WERI-Rb-1 (cell line): ENCODE measurements around the gene CRYGD.
"Not testable (repeated sequence)": the region's sequence is repeated elsewhere in the genome, so short reads cannot be mapped to it uniquely, and the experiment has no call there.

Experiments used
- DNase-seq: peaks from one replicate; pipeline ENCODE4 v3.0.0-alpha.2; 2020
- H3K27ac ChIP-seq: fragments of 250-450 bp; sonication (Bioruptor Pico); 2 replicates; pipeline ENCODE4 v1.5.1; 2020; ENCODE audit warnings: mild to moderate bottlenecking, moderate library complexity
- H3K27me3 ChIP-seq: fragments of 250-450 bp; sonication (Bioruptor Pico); 2 replicates; pipeline ENCODE4 v1.5.1; 2021; ENCODE audit warnings: mild to moderate bottlenecking, low read depth, moderate library complexity; ENCODE audit not compliant: insufficient read depth, severe bottlenecking
- H3K36me3 ChIP-seq: fragments of 250-450 bp; sonication (Bioruptor Pico); 2 replicates; pipeline ENCODE4 v1.5.1; 2020; ENCODE audit warnings: mild to moderate bottlenecking, moderate library complexity
- H3K4me3 ChIP-seq: 2 replicates; pipeline ENCODE4 v1.5.1; 2011; ENCODE audit warnings: low read depth, mild to moderate bottlenecking, control low read depth, low read length
- H3K9me3 ChIP-seq: fragments of 250-450 bp; sonication (Bioruptor Pico); 2 replicates; pipeline ENCODE4 v1.5.1; 2021; ENCODE audit warnings: mild to moderate bottlenecking, moderate library complexity; ENCODE audit not compliant: severe bottlenecking
- TF ChIP-seq, protein P1 (sequence below): IDR thresholded peaks from 2 replicates; pipeline ENCODE4 v1.5.1; 2011; ENCODE audit warnings: low read depth, mild to moderate bottlenecking, control low read depth, inconsistent platforms, low read length

CRYGD gene

DNA sequence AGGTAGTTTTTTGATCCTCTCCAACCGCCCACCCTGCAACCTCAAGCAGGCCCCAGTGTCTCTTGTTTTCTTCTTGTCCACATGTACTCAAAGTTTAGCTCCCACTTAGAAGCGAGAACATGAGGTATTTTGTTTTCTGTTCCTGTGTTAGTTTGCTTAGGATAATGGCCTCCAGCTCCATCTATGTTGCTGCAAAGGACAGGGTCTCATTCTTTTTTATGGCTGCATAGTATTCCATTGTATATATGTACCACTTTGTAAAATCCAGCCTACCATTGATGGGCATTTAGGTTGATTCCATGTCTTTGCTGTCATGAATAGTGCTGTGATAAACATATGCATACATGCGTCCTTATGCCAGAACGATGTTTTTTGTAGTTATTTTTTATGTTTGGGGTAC, 2.8 kb upstream of the CRYGD start:
- DNase-seq: no peak
- TF ChIP-seq, protein P1, sequence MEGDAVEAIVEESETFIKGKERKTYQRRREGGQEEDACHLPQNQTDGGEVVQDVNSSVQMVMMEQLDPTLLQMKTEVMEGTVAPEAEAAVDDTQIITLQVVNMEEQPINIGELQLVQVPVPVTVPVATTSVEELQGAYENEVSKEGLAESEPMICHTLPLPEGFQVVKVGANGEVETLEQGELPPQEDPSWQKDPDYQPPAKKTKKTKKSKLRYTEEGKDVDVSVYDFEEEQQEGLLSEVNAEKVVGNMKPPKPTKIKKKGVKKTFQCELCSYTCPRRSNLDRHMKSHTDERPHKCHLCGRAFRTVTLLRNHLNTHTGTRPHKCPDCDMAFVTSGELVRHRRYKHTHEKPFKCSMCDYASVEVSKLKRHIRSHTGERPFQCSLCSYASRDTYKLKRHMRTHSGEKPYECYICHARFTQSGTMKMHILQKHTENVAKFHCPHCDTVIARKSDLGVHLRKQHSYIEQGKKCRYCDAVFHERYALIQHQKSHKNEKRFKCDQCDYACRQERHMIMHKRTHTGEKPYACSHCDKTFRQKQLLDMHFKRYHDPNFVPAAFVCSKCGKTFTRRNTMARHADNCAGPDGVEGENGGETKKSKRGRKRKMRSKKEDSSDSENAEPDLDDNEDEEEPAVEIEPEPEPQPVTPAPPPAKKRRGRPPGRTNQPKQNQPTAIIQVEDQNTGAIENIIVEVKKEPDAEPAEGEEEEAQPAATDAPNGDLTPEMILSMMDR: no peak
- Histone ChIP-seq H3K4me3 (no peak overlapping the region), H3K27ac (no peak overlapping the region), H3K27me3 (no peaks in the 10 kb centered on the region), H3K9me3 (no peaks in the 10 kb centered on the region), H3K36me3 (no peaks in the 10 kb centered on the region)

DNA sequence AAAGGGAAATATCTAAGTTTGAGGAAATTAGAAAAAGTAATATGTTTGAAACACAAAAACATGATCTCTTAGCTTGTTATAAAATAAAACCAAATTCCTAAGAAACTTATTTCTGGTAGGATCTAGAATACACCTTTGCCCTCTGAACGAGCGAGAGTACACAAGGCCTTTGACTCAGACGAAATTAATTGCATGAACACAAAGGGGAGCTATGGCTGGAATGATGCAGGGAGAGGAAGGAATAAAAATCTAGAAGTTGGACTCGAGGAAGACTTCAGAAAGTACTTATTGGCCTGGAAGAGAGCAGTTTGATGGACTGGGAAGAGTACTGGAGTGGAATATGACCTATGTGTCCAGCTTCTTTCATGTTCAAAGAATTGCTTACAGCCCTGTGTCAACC, 927 bp upstream of the CRYGD start:
- Histone ChIP-seq H3K4me3 (no peak overlapping the region), H3K27me3 (no peaks in the 10 kb centered on the region)
- TF ChIP-seq, protein P1: no peak

DNA sequence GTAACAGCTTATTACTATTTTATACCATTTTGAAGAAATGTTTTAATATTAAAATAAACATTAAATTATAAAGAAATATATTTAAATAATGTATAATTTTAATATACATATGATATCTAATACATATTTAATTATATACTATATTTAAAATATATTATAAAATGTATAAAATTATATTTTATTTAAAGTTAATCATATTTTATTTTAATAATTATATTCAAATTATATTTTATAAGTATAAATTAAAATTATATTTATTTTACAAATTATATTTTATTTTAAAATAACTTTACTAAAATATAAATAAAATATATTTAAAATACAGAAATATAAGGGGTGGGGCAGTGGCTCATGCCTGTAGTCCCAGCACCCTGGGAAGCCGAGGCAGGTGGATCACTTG, 2.1 kb downstream of the CRYGD start:
- TF ChIP-seq, protein P1: no peak
- no peak for DNase-seq
- Histone ChIP-seq H3K4me3 (no peak overlapping the region), H3K27me3 (no peaks in the 10 kb centered on the region), H3K36me3 (no peaks in the 10 kb centered on the region), H3K9me3 (no peaks in the 10 kb centered on the region), H3K27ac (no peak overlapping the region)

More for the DNA sequence above, 927 bp upstream of the CRYGD start:
- Histone ChIP-seq H3K9me3 (no peaks in the 10 kb centered on the region), H3K27ac (no peak overlapping the region), H3K36me3 (no peaks in the 10 kb centered on the region)
- no peak for DNase-seq

DNA sequence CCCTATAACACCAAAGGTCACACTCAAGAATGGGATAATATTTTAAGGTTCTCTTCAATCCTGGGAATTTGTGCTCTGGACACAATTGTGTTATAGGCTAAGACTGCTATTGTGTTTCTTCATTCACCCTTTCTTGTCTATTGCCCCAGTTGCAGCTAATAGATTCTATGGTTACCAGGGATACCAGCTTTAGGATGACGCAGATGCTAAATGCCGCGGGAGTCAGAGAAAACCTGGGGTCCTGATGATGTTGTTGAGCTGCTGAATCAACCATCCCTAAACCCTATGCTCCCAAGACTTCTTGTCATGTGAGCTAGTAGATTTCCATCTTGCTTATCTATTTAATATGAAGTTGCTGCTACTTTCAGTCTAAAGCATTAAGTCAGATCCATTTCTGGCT, 5.4 kb downstream of the CRYGD start:
- no peaks in the 10 kb centered on the region for H3K36me3 ChIP-seq
- H3K9me3 ChIP-seq: no peaks in the 10 kb centered on the region
- no peaks in the 10 kb centered on the region for H3K27me3 ChIP-seq
- TF ChIP-seq, protein P1: no peak
- no peak for DNase-seq
- H3K4me3 ChIP-seq: no peak overlapping the region
- no peak overlapping the region for H3K27ac ChIP-seq

DNA sequence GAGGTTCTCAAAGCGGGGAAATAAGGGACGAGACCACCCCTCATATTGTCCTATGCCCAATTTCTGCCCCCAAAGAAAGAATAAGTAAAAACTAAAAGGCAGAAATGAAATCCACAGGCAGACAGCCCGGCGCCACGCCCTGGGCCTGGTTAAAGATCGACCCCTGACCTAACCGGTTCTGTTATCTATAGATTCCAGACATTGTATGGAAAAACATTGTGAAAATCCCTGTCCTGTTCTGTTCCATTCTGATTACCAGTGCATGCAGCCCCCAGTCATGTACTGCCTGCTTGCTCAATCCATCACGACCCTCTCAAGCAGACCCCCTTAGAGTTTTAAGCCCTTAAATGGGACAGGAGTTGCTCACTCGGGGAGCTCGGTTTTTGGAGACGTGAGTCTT, 6.9 kb downstream of the CRYGD start:
- H3K4me3 ChIP-seq, H3K36me3 ChIP-seq, H3K9me3 ChIP-seq, H3K27me3 ChIP-seq, DNase-seq, H3K27ac ChIP-seq: not testable (repeated sequence)

DNA sequence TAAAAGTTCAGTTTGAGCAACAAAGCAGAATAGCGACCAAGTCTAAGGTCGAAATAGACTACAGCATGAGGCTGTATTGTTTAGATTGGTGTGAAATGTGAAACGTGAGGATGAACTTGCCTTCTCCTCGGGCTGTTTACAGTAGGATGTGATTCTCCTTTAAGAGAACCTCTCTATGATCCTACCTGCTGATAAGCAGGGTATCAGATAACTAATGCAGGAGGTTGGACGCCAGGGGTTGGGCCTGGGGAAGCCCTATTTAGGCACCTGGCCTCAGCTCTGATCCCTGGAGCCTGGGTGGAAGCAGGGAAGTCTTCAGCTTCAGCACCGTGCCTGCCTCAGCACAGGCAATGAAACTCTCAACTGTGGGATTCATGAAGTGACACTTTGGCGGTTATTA, 11.4 kb downstream of the CRYGD start:
- no peaks in the 10 kb centered on the region for H3K27me3 ChIP-seq
- DNase-seq: peak; percentile 68
- TF ChIP-seq, protein P1: no peak
- H3K9me3 ChIP-seq: no peaks in the 10 kb centered on the region
- peak overlapping the region; percentile 27 for H3K27ac ChIP-seq
- H3K36me3 ChIP-seq: no peaks in the 10 kb centered on the region
- H3K4me3 ChIP-seq: no peak overlapping the region

DNA sequence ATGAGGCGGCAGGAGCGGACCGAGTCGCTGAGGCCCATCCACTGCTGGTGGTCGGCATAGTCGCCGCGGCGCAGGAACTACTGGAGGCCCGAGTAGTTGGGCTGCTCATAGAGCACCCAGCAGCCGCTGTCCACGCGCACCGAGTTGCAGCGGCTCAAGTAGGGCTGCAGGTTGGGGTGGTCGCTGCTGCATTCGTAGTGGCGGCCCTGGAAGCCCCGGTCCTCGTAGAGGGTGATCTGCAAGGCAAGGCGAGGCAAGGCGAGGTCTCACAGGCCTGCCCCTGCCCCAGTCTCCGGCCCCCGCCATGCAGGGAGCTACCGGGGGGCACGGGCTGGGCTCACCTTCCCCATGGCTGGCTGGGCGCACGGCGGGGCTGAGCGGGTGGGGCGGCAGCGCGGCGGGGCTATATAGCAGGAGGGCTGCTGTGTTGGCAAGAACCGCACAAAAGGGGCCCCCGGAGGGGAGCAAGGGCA, 12.0 kb downstream of the CRYGD start:
- not testable (repeated sequence) for H3K27me3 ChIP-seq, DNase-seq, H3K27ac ChIP-seq, H3K9me3 ChIP-seq, H3K4me3 ChIP-seq, H3K36me3 ChIP-seq
